Stomach (tissue), 9 donors: ENCODE measurements around the gene ACD. TPM values are rescaled to one million over a fixed set of nuclear protein-coding genes. Genes with fewer than 3 reads are reported as not detected.

Source experiments
- DNase-seq, 2 donors: peaks; one replicate each; pipeline versions ENCODE4 v3.0.0 to v3.0.0-alpha.2; 2013 to 2019
- H3K27ac ChIP-seq, 5 donors: fragments of 200-600 bp in 4 of 5; sonication (generic) in 4 of 5; one replicate each; pipeline ENCODE4 v1.5.1; 2013 to 2019; ENCODE audit warnings: mild to moderate bottlenecking in 1 of 5, moderate library complexity in 1 of 5
- H3K27me3 ChIP-seq, 3 donors: fragments of 200-600 bp; sonication (generic); one replicate each; pipeline ENCODE4 v1.5.1; 2017 to 2019; ENCODE audit warnings: mixed run types in 1 of 3
- H3K36me3 ChIP-seq, 4 donors: fragments of 200-600 bp; sonication (generic); 1 replicate in 3 of 4; 2 replicates in 1 of 4; pipeline ENCODE4 v1.5.1; 2016 to 2019
- H3K4me1 ChIP-seq, 4 donors: fragments of 200-600 bp; sonication (generic); one replicate each; pipeline ENCODE4 v1.5.1; 2016 to 2019
- H3K4me3 ChIP-seq, 4 donors: fragments of 200-600 bp; sonication (generic) in 3 of 4; one replicate each; pipeline ENCODE4 v1.5.1; 2016 to 2019; ENCODE audit warnings: mild to moderate bottlenecking in 1 of 4
- H3K9me3 ChIP-seq, 4 donors: fragments of 200-600 bp; sonication (generic); one replicate each; pipeline ENCODE4 v1.5.1; 2016 to 2019
- EP300 ChIP-seq: sonication (generic); formaldehyde crosslinking; IDR thresholded peaks from one replicate; pipeline ENCODE4 v1.6.1; 2017; ENCODE audit warnings: antibody characterized with exemption
- POLR2A ChIP-seq, 4 donors: fragments of 450-650 bp; IDR thresholded peaks; one replicate each; pipeline ENCODE4 v1.6.1; 2016; ENCODE audit warnings: antibody characterized with exemption in 4 of 4, control low read depth in 2 of 4, mild to moderate bottlenecking in 1 of 4, moderate library complexity in 1 of 4
- POLR2AphosphoS5 ChIP-seq, 3 donors: sonication (generic); formaldehyde crosslinking; IDR thresholded peaks; one replicate each; pipeline ENCODE4 v1.6.1; 2016; ENCODE audit warnings: antibody characterized with exemption in 3 of 3
- WGBS, 5 donors: extraction: QIAGEN DNeasy Blood & Tissue Kit in 3 of 5; methylation state at CpG; one replicate each; pipeline versions ENCODE4 v1.1.5 to v1.1.7; 2013 to 2018; 5-methylcytosine and 5-hydroxymethylcytosine counted together
- intact Hi-C: fragments of 100-400 bp; cut with DNase I; formaldehyde crosslinking; loops from one replicate; pipeline ENCODE4 v1.15.1; 2023; ENCODE audit warnings: low total_unique reads
- polyA plus RNA-seq, 3 donors: library from polyadenylated mRNA; stranded (reverse); fragments of 200-250 nt; gene quantifications; one replicate each; pipeline ENCODE4 v1.2.3, GENCODE V29; 2013
- total RNA-seq, 5 donors: library from RNA; depleted of rRNA; stranded (reverse); fragments of >200 nt; gene quantifications; one replicate each; pipeline versions ENCODE4 v1.1.0 to v1.2.3, GENCODE V29; 2014 to 2016
- TF ChIP-seq, protein P1 (sequence below), 7 experiments: fragments of 450-650 bp in 4 of 7; fragments of 200-600 bp in 3 of 7; sonication (generic) in 3 of 7; IDR thresholded peaks; one replicate each; pipeline ENCODE4 v1.5.1; 2016 to 2019; ENCODE audit warnings: antibody characterized with exemption in 7 of 7, control low read depth in 2 of 7, mild to moderate bottlenecking in 1 of 7
- donor health status: healthy with polysubstance abuse.
- donor health status: Bipolar disorder and iron deficiency.
- donor health status: healthy.

The ACD gene
- total and polyA plus RNA-seq, 8 donors: 0.87 to 30.3 (median 11.4) TPM

DNA sequence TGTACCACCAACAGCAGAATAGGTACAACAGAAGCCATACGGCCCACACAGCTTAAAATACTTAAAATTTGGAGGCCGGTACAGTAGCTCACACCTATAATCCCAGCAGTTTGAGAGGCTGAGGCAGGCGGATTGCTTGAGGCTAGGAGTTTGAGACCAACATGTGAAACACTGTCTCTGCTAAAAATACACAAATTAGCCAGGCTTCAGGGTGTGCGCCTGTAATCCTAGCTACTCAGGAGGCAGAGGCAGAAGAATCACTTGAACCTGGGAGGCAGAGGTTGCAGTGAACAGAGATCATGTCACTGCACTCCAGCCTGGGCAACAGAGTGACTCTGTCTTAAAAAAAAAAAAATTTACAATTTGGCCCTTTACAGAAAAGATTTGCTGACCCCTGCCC is 42.1 kb upstream of the ACD start:
- TF ChIP-seq POLR2A (IDR thresholded peaks at IDR 0.05) (no peak), EP300 (no peak), POLR2AphosphoS5 (IDR thresholded peaks at IDR 0.05) (no peak)
- TF ChIP-seq, protein P1, sequence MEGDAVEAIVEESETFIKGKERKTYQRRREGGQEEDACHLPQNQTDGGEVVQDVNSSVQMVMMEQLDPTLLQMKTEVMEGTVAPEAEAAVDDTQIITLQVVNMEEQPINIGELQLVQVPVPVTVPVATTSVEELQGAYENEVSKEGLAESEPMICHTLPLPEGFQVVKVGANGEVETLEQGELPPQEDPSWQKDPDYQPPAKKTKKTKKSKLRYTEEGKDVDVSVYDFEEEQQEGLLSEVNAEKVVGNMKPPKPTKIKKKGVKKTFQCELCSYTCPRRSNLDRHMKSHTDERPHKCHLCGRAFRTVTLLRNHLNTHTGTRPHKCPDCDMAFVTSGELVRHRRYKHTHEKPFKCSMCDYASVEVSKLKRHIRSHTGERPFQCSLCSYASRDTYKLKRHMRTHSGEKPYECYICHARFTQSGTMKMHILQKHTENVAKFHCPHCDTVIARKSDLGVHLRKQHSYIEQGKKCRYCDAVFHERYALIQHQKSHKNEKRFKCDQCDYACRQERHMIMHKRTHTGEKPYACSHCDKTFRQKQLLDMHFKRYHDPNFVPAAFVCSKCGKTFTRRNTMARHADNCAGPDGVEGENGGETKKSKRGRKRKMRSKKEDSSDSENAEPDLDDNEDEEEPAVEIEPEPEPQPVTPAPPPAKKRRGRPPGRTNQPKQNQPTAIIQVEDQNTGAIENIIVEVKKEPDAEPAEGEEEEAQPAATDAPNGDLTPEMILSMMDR (IDR thresholded peaks at IDR 0.05): no peak
- no peak overlapping the region for H3K4me3 ChIP-seq
- no peak overlapping the region for H3K27ac ChIP-seq
- H3K27me3 ChIP-seq: no peaks in the 10 kb centered on the region
- intact Hi-C loops: no loop called here
- peaks cover 0 to 19% (median 9%) of the 10 kb centered on the region in 4 donors for H3K4me1 ChIP-seq
- DNase-seq: no peak
- 92 to 97% (median 93%) methylated on average over 4 of the region's 4 CpGs for WGBS, 5 donors
- H3K9me3 ChIP-seq: peaks cover 0 to 6% (median 3%) of the 10 kb centered on the region in 4 donors
- H3K36me3 ChIP-seq: peaks cover 0 to 9% (median 5%) of the 10 kb centered on the region in 4 donors

DNA sequence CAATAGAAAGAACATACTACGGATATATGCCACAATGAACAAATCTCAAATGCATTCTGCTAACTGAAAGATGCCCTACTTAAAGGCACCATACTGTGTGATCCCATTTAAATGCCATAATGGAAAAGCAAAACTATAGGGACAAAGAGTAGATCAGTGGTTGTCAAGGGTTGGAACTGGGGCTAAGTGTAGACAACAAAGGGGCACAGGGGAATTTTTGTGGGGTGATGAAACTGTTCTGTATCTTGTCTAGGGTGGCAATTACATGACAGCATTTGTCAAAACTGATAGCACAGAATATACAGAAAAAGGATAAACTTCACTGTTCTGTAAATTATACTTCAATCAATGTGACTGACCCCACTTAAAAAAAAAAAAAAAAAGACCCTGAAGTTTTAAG is 41.4 kb upstream of the ACD start:
- no peak overlapping the region for H3K4me3 ChIP-seq
- peaks cover 0 to 9% (median 5%) of the 10 kb centered on the region in 4 donors for H3K36me3 ChIP-seq
- intact Hi-C loops: no loop called here
- no peak for TF ChIP-seq EP300
- TF ChIP-seq, protein P1 (IDR thresholded peaks at IDR 0.05): no peak
- no peak for TF ChIP-seq POLR2A (IDR thresholded peaks at IDR 0.05)
- TF ChIP-seq POLR2AphosphoS5 (IDR thresholded peaks at IDR 0.05): no peak
- H3K4me1 ChIP-seq: peaks cover 0 to 20% (median 9%) of the 10 kb centered on the region in 4 donors
- H3K27me3 ChIP-seq: no peaks in the 10 kb centered on the region
- no peak overlapping the region for H3K27ac ChIP-seq
- WGBS, 5 donors: 91 to 96% (median 93%) methylated on average over 1 of the region's 1 CpG
- H3K9me3 ChIP-seq: peaks cover 0 to 6% (median 3%) of the 10 kb centered on the region in 4 donors
- no peak for DNase-seq

DNA sequence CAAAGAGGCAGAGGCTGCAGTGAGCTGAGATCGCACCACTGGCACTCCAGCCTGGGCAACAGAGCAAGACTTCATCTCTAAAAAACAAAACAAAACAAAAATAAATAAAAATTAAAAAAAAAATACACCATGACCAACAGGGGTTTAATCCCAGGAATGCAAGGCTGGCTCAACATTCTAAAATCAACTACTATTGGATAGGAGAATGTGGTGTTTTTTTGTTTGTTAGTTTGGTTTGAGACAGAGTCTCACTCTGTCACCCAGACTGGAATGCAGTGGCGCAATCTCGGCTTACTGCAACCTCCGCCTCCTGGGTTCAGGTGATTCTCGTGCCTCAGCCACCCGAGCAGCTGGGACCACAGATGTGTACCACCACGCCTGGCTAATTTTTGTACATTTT is 39.2 kb upstream of the ACD start:
- Histone ChIP-seq H3K36me3 (peaks cover 0 to 9% (median 5%) of the 10 kb centered on the region in 4 donors), H3K27me3 (no peaks in the 10 kb centered on the region), H3K27ac (no peak overlapping the region), H3K4me3 (no peak overlapping the region), H3K4me1 (peaks cover 0 to 20% (median 6%) of the 10 kb centered on the region in 4 donors), H3K9me3 (peaks cover 0 to 6% (median 3%) of the 10 kb centered on the region in 4 donors)
- intact Hi-C loops: no loop called here
- no peak for TF ChIP-seq POLR2A (IDR thresholded peaks at IDR 0.05)
- TF ChIP-seq, protein P1 (IDR thresholded peaks at IDR 0.05): no peak
- no peak for TF ChIP-seq POLR2AphosphoS5 (IDR thresholded peaks at IDR 0.05)
- no peak for TF ChIP-seq EP300
- DNase-seq: no peak
- 96 to 99% (median 98%) methylated on average over 7 of the region's 7 CpGs for WGBS, 5 donors

DNA sequence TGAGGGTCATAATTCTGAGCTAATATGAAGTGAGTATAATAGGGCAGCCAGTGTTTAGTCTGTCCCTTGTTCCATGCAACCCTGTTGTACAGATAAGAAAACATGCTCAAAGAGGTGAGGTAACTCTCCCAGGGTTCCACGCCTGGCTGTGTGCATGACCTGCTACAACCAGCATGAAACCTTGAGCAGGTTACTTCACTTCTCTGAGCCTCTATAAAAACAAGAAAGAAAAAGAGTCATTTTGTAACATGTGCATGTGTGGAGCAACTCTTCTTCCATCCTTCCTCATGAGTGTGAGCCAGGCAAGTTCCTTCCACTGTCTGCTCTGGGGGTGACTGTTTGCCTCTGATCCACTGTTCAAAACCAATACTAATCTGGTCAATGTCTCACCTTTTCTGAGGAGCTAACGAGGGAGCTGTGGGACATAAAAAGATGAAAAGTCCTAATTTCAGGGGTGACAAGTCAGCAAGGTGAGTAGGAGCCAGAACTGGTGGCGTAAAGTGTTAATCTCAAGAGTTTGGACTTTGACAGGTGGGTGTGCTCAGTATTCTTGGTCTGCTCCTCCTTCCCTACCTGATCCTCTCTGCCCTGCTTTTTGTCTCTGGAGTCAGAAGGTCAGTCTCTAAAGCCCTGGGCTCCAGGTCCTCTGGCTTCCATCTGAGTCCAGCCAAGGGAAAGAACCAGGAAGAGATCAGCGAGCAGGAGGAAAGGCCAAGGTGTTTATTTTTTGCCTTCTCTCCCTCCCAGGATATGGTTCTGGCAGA is 37.5 kb upstream of the ACD start:
- TF ChIP-seq, protein P1 (IDR thresholded peaks at IDR 0.05): no peak
- TF ChIP-seq POLR2AphosphoS5 (IDR thresholded peaks at IDR 0.05) (no peak), POLR2A (IDR thresholded peaks at IDR 0.05) (no peak), EP300 (no peak)
- 59 to 92% (median 69%) methylated on average over 4 of the region's 4 CpGs for WGBS, 5 donors
- Histone ChIP-seq H3K4me3 (no peak overlapping the region), H3K27me3 (no peaks in the 10 kb centered on the region), H3K9me3 (peaks cover 0 to 6% (median 3%) of the 10 kb centered on the region in 4 donors), H3K36me3 (peaks cover 0 to 9% (median 5%) of the 10 kb centered on the region in 4 donors), H3K27ac (no peak overlapping the region), H3K4me1 (peaks cover 0 to 15% (median 6%) of the 10 kb centered on the region in 4 donors)
- intact Hi-C loops: no loop called here
- DNase-seq: peak in 1 of 2 donors; percentile 24
